H1 (cell line): Measurements from ENCODE around the gene ACTL9. TPM values are rescaled to one million over a fixed set of nuclear protein-coding genes. Genes with fewer than 3 reads are reported as not detected.

Source experiments
- CTCF ChIA-PET: fragments of 300-600 bp; sonication (Branson Sonifier 250); formaldehyde crosslinking; loops from one replicate; lab custom pipeline; 2021; ENCODE audit not compliant: partially characterized antibody; lab: Charles Lee
- POLR2A ChIA-PET: fragments of 300-600 bp; sonication (Branson Sonifier 250); formaldehyde crosslinking; loops from one replicate; lab custom pipeline; 2021; ENCODE audit warnings: inconsistent platforms; ENCODE audit not compliant: partially characterized antibody; lab: Charles Lee
- DNase-seq, 2 experiments: peaks; one replicate each; pipeline versions ENCODE4 v3.0.0 to v3.0.0-alpha.2; 2010 to 2022; ENCODE audit warnings: low spot score in 2 of 2, low read depth in 1 of 2, mixed read lengths in 1 of 2
- FAIRE-seq: peaks from 2 replicates; lab custom pipeline; 2011; peaks lifted over from hg19 to GRCh38; lab: Jason Lieb, UNC
- H2AFZ ChIP-seq: 2 replicates; pipeline ENCODE4 v1.8.1; 2012; ENCODE audit warnings: low read length, inconsistent platforms
- H2AK5ac ChIP-seq: 2 replicates; pipeline ENCODE4 v1.6.1; 2013; ENCODE audit warnings: low read depth, low read length
- H2BK120ac ChIP-seq: replicated peaks from 2 replicates; pipeline ENCODE3; 2013; ENCODE audit warnings: low read depth, low read length, inconsistent platforms
- H2BK12ac ChIP-seq: 2 replicates; pipeline ENCODE4 v1.6.1; 2013; ENCODE audit warnings: low read depth, low read length
- H2BK15ac ChIP-seq: 2 replicates; pipeline ENCODE4 v1.6.1; 2013; ENCODE audit warnings: low read length
- H2BK20ac ChIP-seq: 2 replicates; pipeline ENCODE4 v1.6.1; 2013; ENCODE audit warnings: low read length
- H2BK5ac ChIP-seq: 2 replicates; pipeline ENCODE4 v1.6.1; 2013; ENCODE audit warnings: low read depth, low read length
- H3K14ac ChIP-seq: 2 replicates; pipeline ENCODE4 v1.6.1; 2013; ENCODE audit warnings: inconsistent platforms; ENCODE audit not compliant: insufficient read length
- H3K18ac ChIP-seq: 2 replicates; pipeline ENCODE4 v1.6.1; 2013; ENCODE audit warnings: low read length; ENCODE audit errors: extremely low read depth
- H3K23ac ChIP-seq: 2 replicates; pipeline ENCODE4 v1.6.1; 2013; ENCODE audit warnings: inconsistent platforms; ENCODE audit not compliant: insufficient read length
- H3K23me2 ChIP-seq: 2 replicates; pipeline ENCODE4 v1.6.1; 2013; ENCODE audit warnings: low read depth, low read length
- H3K27ac ChIP-seq: 2 replicates; pipeline ENCODE4 v1.6.1; 2011; ENCODE audit warnings: low read depth, low read length, inconsistent platforms
- H3K27me3 ChIP-seq, 4 experiments: replicated peaks in 1 of 4; 1 replicate in 1 of 4; 2 replicates in 3 of 4; pipeline versions ENCODE4 v1.6.1 to v1.8.1; 2011 to 2013; ENCODE audit warnings: low read length in 3 of 4, mild to moderate bottlenecking in 3 of 4, inconsistent platforms in 2 of 4, mixed read lengths in 2 of 4, moderate library complexity in 1 of 4; ENCODE audit not compliant: control insufficient read depth in 3 of 4, insufficient read depth in 3 of 4; ENCODE audit errors: extremely low read depth in 1 of 4
- H3K36me3 ChIP-seq, 4 experiments: 2 replicates each; pipeline versions ENCODE4 v1.6.1 to v1.8.1; 2011 to 2013; ENCODE audit warnings: mild to moderate bottlenecking in 4 of 4, low read length in 3 of 4, moderate library complexity in 2 of 4, control low read depth in 1 of 4, inconsistent platforms in 1 of 4; ENCODE audit not compliant: insufficient read depth in 4 of 4, control insufficient read depth in 2 of 4
- H3K4ac ChIP-seq: replicated peaks from 2 replicates; pipeline ENCODE3; 2013; ENCODE audit warnings: low read length, low read depth, mixed read lengths, inconsistent platforms; ENCODE audit not compliant: insufficient read length
- H3K4me1 ChIP-seq, 4 experiments: replicated peaks in 1 of 4; 1 replicate in 1 of 4; 2 replicates in 3 of 4; pipeline versions ENCODE4 v1.6.1 to v1.8.1; 2011 to 2013; ENCODE audit warnings: low read length in 3 of 4, inconsistent platforms in 2 of 4, mixed read lengths in 1 of 4; ENCODE audit not compliant: insufficient read depth in 4 of 4, control insufficient read depth in 3 of 4
- H3K4me2 ChIP-seq, 2 experiments: 2 replicates each; pipeline versions ENCODE4 v1.6.1 to v1.8.1; 2011 to 2013; ENCODE audit warnings: low read depth in 2 of 2, low read length in 2 of 2, control low read depth in 1 of 2, inconsistent platforms in 1 of 2, mild to moderate bottlenecking in 1 of 2; ENCODE audit not compliant: insufficient read depth in 1 of 2
- H3K4me3 ChIP-seq, 4 experiments: fragments of 200-600, 300-600 bp in 1 of 4; sonication (generic), shearing (Covaris generic), sonication (Bioruptor Twin) in 1 of 4; 2 replicates each; pipeline versions ENCODE4 v1.5.1 to v1.8.1; 2011 to 2016; ENCODE audit warnings: low read length in 4 of 4, low read depth in 3 of 4, control low read depth in 2 of 4, inconsistent platforms in 2 of 4, mild to moderate bottlenecking in 2 of 4, mixed read lengths in 1 of 4, moderate library complexity in 1 of 4; ENCODE audit not compliant: insufficient read depth in 2 of 4; ENCODE audit errors: extremely low read depth in 1 of 4
- H3K56ac ChIP-seq: replicated peaks from 2 replicates; pipeline ENCODE3; 2013; ENCODE audit warnings: low read depth, mild to moderate bottlenecking, mixed read lengths, low read length, inconsistent platforms; ENCODE audit not compliant: insufficient read length
- H3K79me1 ChIP-seq: 2 replicates; pipeline ENCODE4 v1.6.1; 2013; ENCODE audit warnings: low read depth, low read length, control low read depth
- H3K79me2 ChIP-seq, 2 experiments: 2 replicates each; pipeline versions ENCODE4 v1.6.1 to v1.8.1; 2012 to 2013; ENCODE audit warnings: low read length in 2 of 2, mild to moderate bottlenecking in 2 of 2, inconsistent platforms in 1 of 2; ENCODE audit not compliant: insufficient read depth in 2 of 2, control insufficient read depth in 1 of 2
- H3K9ac ChIP-seq, 4 experiments: replicated peaks in 1 of 4; 1 replicate in 1 of 4; 2 replicates in 3 of 4; pipeline versions ENCODE4 v1.6.1 to v1.8.1; 2011 to 2013; ENCODE audit warnings: low read depth in 3 of 4, low read length in 3 of 4, control low read depth in 2 of 4, mild to moderate bottlenecking in 2 of 4, moderate library complexity in 2 of 4, inconsistent platforms in 1 of 4; ENCODE audit errors: extremely low read depth in 1 of 4
- H3K9me3 ChIP-seq, 2 experiments: 2 replicates each; pipeline versions ENCODE4 v1.6.1 to v1.8.1; 2012 to 2013; ENCODE audit warnings: mild to moderate bottlenecking in 2 of 2, moderate library complexity in 2 of 2, control low read depth in 1 of 2, inconsistent platforms in 1 of 2, low read depth in 1 of 2, low read length in 1 of 2, mixed read lengths in 1 of 2; ENCODE audit not compliant: insufficient read depth in 2 of 2
- H4K20me1 ChIP-seq, 2 experiments: replicated peaks in 1 of 2; 2 replicates each; pipeline versions ENCODE3 to v1.8.1; 2011 to 2013; ENCODE audit warnings: inconsistent platforms in 2 of 2, low read length in 2 of 2, mild to moderate bottlenecking in 1 of 2; ENCODE audit not compliant: insufficient read depth in 2 of 2, control insufficient read depth in 1 of 2
- H4K5ac ChIP-seq: 2 replicates; pipeline ENCODE4 v1.6.1; 2013; ENCODE audit warnings: low read length, low read depth, mixed read lengths, inconsistent platforms; ENCODE audit not compliant: insufficient read length
- H4K8ac ChIP-seq: 2 replicates; pipeline ENCODE4 v1.8.0; 2013; ENCODE audit warnings: mild to moderate bottlenecking, moderate library complexity, low read length, inconsistent platforms; ENCODE audit not compliant: insufficient read depth; ENCODE audit errors: extremely low read depth
- H4K91ac ChIP-seq: replicated peaks from 2 replicates; pipeline ENCODE3; 2013; ENCODE audit warnings: low read length, mixed read lengths, inconsistent platforms; ENCODE audit not compliant: insufficient read length
- ATF3 ChIP-seq: IDR thresholded peaks from 2 replicates; pipeline ENCODE4 v1.6.1; 2011; ENCODE audit warnings: low read depth, mild to moderate bottlenecking, low read length; ENCODE audit not compliant: insufficient read depth
- CHD2 ChIP-seq: IDR thresholded peaks from 2 replicates; pipeline ENCODE4 v1.6.1; 2012; ENCODE audit warnings: low read length, improper control_type of control experiment
- JUND ChIP-seq: IDR thresholded peaks from 2 replicates; pipeline ENCODE4 v1.6.1; 2011; ENCODE audit warnings: mild to moderate bottlenecking, improper control_type of control experiment, low read length
- POLR2A ChIP-seq, 2 experiments: IDR thresholded peaks; 1 replicate in 1 of 2; 2 replicates in 1 of 2; pipeline ENCODE4 v1.6.1; 2011; ENCODE audit warnings: low read depth in 2 of 2, low read length in 2 of 2, mild to moderate bottlenecking in 2 of 2; ENCODE audit errors: control extremely low read depth in 1 of 2
- SRF ChIP-seq: IDR thresholded peaks from 2 replicates; pipeline ENCODE4 v1.6.1; 2011; ENCODE audit warnings: mild to moderate bottlenecking, low read depth, low read length, moderate library complexity
- TBP ChIP-seq: IDR thresholded peaks from 2 replicates; pipeline ENCODE4 v1.6.1; 2011; ENCODE audit warnings: low read depth, low read length, improper control_type of control experiment
- WGBS, 2 experiments: shearing (Covaris generic) in 1 of 2; methylation state at CpG; one replicate each; pipeline versions ENCODE4 v1.1.6 to v1.1.7; 2013 to 2015; ENCODE audit warnings: low lambda C conversion rate in 2 of 2, mixed read lengths in 2 of 2, inconsistent platforms in 1 of 2, low coverage in 1 of 2, missing lambda C conversion rate in 1 of 2; ENCODE audit not compliant: insufficient replicate concordance in 2 of 2, insufficient coverage in 1 of 2, insufficient read length in 1 of 2; ENCODE audit errors: extremely low coverage in 1 of 2, missing lambda C conversion rate in 1 of 2; 5-methylcytosine and 5-hydroxymethylcytosine counted together
- polyA plus RNA-seq, 7 experiments: library from polyadenylated mRNA; depleted of rRNA in 3 of 7; stranded (reverse) in 5 of 7; unstranded in 2 of 7; fragments of >200 nt in 5 of 7; fragments of 200-250 nt in 2 of 7; gene quantifications; 1 replicate in 5 of 7; 2 replicates in 1 of 7; 4 replicates in 1 of 7; pipeline versions ENCODE4 v1.2.1 to v1.2.3, GENCODE V29; 2011 to 2013; ENCODE audit warnings: missing spikeins in 2 of 7, mixed read lengths in 2 of 7
- total RNA-seq: library from RNA; stranded (reverse); fragmentation: NEBNext Ultra II Directional; extraction: Animal tissue kit (Norgen Biotek cat#: 25700); gene quantifications from 2 replicates; pipeline ENCODE4 v1.2.1, GENCODE V29; 2021

Gene ACTL9
- total and polyA plus RNA-seq, 2 of the 8 experiments (the other 6 are each of a cell fraction or from before 2014, with no cell fraction given) = not detected

GRCh38 chr19:8696993-8697392 is 1.6 kb downstream of the ACTL9 start:
- H3K27me3 ChIP-seq = no peaks in the 10 kb centered on the region; a peak in 1 of 7 replicates
- no peak overlapping the region for H4K8ac ChIP-seq
- no peak overlapping the region for H3K14ac ChIP-seq
- H2AK5ac ChIP-seq = no peak overlapping the region
- no peak overlapping the region for H2BK120ac ChIP-seq
- no peak overlapping the region for H2BK12ac ChIP-seq
- H3K9ac ChIP-seq = no peak overlapping the region
- no peak overlapping the region for H4K5ac ChIP-seq
- H2BK15ac ChIP-seq = no peak overlapping the region
- H3K4me1 ChIP-seq = no peaks in the 10 kb centered on the region
- H4K91ac ChIP-seq = no peak overlapping the region
- H3K79me1 ChIP-seq = no peaks in the 10 kb centered on the region
- DNase-seq = no peak
- H3K4ac ChIP-seq = no peak overlapping the region
- H3K4me2 ChIP-seq = no peak overlapping the region
- no peak overlapping the region for H3K23ac ChIP-seq
- peaks cover 7 to 15% of the 10 kb centered on the region in 2 experiments; a peak in 2 of 4 replicates for H3K9me3 ChIP-seq
- no peaks in the 10 kb centered on the region for H4K20me1 ChIP-seq
- ChIA-PET CTCF (interaction anchor here (1.2 to 1.9 kb wide), 5 partner anchors 8 to 116 kb away, joined by 3 to 8 read pairs (median 4); no protein-coding TSS in a partner anchor), POLR2A (no interaction called here)
- FAIRE-seq = no peak
- H3K36me3 ChIP-seq = no peaks in the 10 kb centered on the region
- no peak overlapping the region for H3K27ac ChIP-seq
- H2BK20ac ChIP-seq = no peak overlapping the region
- H3K79me2 ChIP-seq = no peaks in the 10 kb centered on the region
- H3K4me3 ChIP-seq = no peak overlapping the region
- H3K23me2 ChIP-seq = no peaks in the 10 kb centered on the region
- WGBS, 2 experiments = 75% methylated on average over 1 of the region's 1 CpG; no CpG with 5 or more reads in 1 of the 2 experiments
- TF ChIP-seq JUND (no peak), POLR2A (IDR thresholded peaks at IDR 0.05; ENCODE audit: control extremely low read depth in 1 of 2, low read depth in 2 of 2, low read length in 2 of 2) (no peak), TBP (no peak), CHD2 (no peak), ATF3 (no peak), SRF (no peak)
- no peak overlapping the region for H3K56ac ChIP-seq
- H2AFZ ChIP-seq = no peak overlapping the region
- no peak overlapping the region for H2BK5ac ChIP-seq
- H3K18ac ChIP-seq = no peak overlapping the region
